ENCODE measurements around the gene S100G.

The S100G gene

DNA sequence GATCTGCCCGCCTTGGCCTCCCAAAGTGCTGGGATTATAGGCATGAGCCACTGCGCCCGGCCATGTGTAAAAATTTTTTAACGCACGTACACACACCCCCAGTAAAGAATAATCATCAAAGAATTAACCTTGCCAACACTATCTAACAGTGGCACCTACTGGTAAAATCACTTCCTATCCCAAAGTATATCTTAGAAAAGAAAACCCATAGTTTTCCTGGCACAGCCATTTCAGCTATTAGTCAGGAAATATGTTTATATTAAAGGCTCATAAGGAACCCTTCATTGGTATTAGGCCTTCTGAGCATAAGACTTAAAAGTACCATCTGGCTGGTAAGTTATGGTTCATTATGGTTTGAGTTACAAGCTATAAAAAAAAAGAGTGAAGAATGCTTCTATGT, 14.1 kb downstream of the S100G start:
- no peak overlapping the region for H3K4me3 ChIP-seq (ENCODE audit: low read length in 2 of 2)
- H3K9me3 ChIP-seq (ENCODE audit: control insufficient read depth in 2 of 2, low read length in 2 of 2): no peaks in the 10 kb centered on the region
- peaks cover 0 to 4% of the 10 kb centered on the region in 2 donors for H3K27me3 ChIP-seq (ENCODE audit: control insufficient read depth in 2 of 2, insufficient read depth in 2 of 2, low read length in 2 of 2)
- H3K27ac ChIP-seq (ENCODE audit: low read depth in 2 of 2, low read length in 2 of 2): no peak overlapping the region
- H3K36me3 ChIP-seq (ENCODE audit: control insufficient read depth in 2 of 2, insufficient read depth in 2 of 2, low read length in 2 of 2): peaks cover 2 to 4% of the 10 kb centered on the region in 2 donors
- H3K4me1 ChIP-seq (ENCODE audit: control insufficient read depth in 2 of 2, insufficient read depth in 2 of 2, low read length in 2 of 2): peaks cover 0 to 2% of the 10 kb centered on the region in 2 donors
- H3K9ac ChIP-seq (ENCODE audit: low read depth in 1 of 2, low read length in 2 of 2): no peak overlapping the region

DNA sequence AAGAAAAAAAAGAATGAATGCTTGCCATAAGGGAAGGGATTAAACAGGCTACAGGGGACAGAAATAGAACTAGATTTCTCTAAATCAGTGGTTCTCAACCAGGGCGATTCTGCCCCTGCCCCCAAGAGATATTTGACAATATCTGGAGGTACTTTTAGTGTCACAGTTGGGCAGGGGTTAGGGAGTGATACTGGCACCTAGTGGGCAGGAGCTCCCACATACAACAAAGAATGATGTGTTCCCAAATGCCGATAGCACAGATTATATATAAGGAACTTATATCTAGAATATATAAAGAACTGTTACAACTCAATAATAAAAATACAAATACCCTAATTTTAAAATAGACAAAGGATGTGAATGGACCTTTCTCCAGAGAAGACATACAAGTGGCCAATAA, 14.7 kb downstream of the S100G start:
- H3K36me3 ChIP-seq (ENCODE audit: control insufficient read depth in 2 of 2, insufficient read depth in 2 of 2, low read length in 2 of 2): peaks cover 2 to 5% of the 10 kb centered on the region in 2 donors
- no peak overlapping the region for H3K9ac ChIP-seq (ENCODE audit: low read depth in 1 of 2, low read length in 2 of 2)
- peaks cover 0 to 6% of the 10 kb centered on the region in 2 donors for H3K27me3 ChIP-seq (ENCODE audit: control insufficient read depth in 2 of 2, insufficient read depth in 2 of 2, low read length in 2 of 2)
- H3K4me3 ChIP-seq (ENCODE audit: low read length in 2 of 2): no peak overlapping the region
- H3K27ac ChIP-seq (ENCODE audit: low read depth in 2 of 2, low read length in 2 of 2): no peak overlapping the region
- peaks cover 0 to 2% of the 10 kb centered on the region in 2 donors for H3K4me1 ChIP-seq (ENCODE audit: control insufficient read depth in 2 of 2, insufficient read depth in 2 of 2, low read length in 2 of 2)
- no peaks in the 10 kb centered on the region for H3K9me3 ChIP-seq (ENCODE audit: control insufficient read depth in 2 of 2, low read length in 2 of 2)

DNA sequence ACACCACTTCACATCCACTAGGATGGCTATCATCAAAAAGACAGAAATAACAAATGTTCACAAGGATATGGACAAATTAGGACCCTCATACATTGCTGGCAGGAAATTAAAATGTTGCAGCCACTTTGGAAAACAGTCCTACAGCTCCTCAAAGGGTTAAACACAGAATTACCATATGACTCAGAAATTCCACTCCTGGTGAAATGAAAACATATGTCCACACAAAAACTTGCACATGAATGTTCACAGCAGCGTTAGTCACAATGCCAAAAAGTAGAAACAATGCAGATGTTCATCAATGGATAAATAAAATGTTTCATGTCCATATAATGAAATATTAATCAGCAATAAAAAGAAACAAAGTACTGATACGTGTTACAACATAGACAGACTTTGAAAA, 15.1 kb downstream of the S100G start:
- Histone ChIP-seq H3K9ac (ENCODE audit: low read depth in 1 of 2, low read length in 2 of 2) (no peak overlapping the region), H3K27me3 (ENCODE audit: control insufficient read depth in 2 of 2, insufficient read depth in 2 of 2, low read length in 2 of 2) (peaks cover 0 to 6% of the 10 kb centered on the region in 2 donors), H3K4me3 (ENCODE audit: low read length in 2 of 2) (no peak overlapping the region), H3K9me3 (ENCODE audit: control insufficient read depth in 2 of 2, low read length in 2 of 2) (no peaks in the 10 kb centered on the region), H3K4me1 (ENCODE audit: control insufficient read depth in 2 of 2, insufficient read depth in 2 of 2, low read length in 2 of 2) (peaks cover 0 to 2% of the 10 kb centered on the region in 2 donors), H3K27ac (ENCODE audit: low read depth in 2 of 2, low read length in 2 of 2) (no peak overlapping the region), H3K36me3 (ENCODE audit: control insufficient read depth in 2 of 2, insufficient read depth in 2 of 2, low read length in 2 of 2) (peaks cover 2 to 5% of the 10 kb centered on the region in 2 donors)

DNA sequence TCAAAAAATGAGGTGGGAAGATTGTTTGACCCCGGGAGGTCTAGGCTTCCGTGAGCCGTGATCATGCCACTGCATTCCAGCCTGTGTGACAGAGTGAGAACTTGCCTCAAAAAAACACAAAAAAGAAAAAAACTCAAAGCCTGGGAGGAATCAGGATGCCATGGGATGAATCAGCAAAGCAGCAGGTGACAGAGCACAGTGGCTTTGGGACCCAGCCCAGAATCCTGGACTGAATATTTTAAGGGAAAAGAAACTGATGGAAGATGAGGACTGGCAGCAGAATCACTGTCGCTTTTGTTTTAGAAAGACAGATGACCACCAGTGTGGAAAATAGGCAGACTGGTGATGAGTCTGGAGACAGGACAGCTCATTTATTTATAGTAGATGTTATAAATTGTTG, 16.6 kb downstream of the S100G start:
- no peaks in the 10 kb centered on the region for H3K9me3 ChIP-seq (ENCODE audit: control insufficient read depth in 2 of 2, low read length in 2 of 2)
- H3K27ac ChIP-seq (ENCODE audit: low read depth in 2 of 2, low read length in 2 of 2): no peak overlapping the region
- H3K27me3 ChIP-seq (ENCODE audit: control insufficient read depth in 2 of 2, insufficient read depth in 2 of 2, low read length in 2 of 2): peaks cover 0 to 4% of the 10 kb centered on the region in 2 donors
- H3K36me3 ChIP-seq (ENCODE audit: control insufficient read depth in 2 of 2, insufficient read depth in 2 of 2, low read length in 2 of 2): peaks cover 2 to 5% of the 10 kb centered on the region in 2 donors
- H3K9ac ChIP-seq (ENCODE audit: low read depth in 1 of 2, low read length in 2 of 2): no peak overlapping the region
- peaks cover 0 to 2% of the 10 kb centered on the region in 2 donors for H3K4me1 ChIP-seq (ENCODE audit: control insufficient read depth in 2 of 2, insufficient read depth in 2 of 2, low read length in 2 of 2)
- H3K4me3 ChIP-seq (ENCODE audit: low read length in 2 of 2): no peak overlapping the region

DNA sequence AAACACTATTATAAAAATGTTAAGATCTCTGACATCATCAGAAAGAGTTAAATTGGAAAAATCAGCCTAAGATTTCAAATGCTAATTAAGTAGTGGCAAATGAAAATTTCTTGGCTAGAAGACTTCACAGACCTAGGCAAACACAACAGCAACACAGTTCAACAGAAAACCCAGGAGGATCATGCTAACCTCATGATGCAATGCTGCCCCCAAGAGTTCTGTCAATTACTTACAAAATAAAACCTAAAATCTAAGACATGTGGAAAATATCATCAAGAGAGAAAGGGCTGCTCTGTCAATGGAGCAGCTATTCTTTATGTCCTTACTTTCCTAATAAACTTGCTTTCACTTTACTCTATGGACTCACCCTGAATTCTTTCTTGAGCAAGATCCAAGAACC, 21.0 kb downstream of the S100G start:
- Histone ChIP-seq H3K27me3 (ENCODE audit: control insufficient read depth in 2 of 2, insufficient read depth in 2 of 2, low read length in 2 of 2) (peaks cover 0 to 4% of the 10 kb centered on the region in 2 donors), H3K27ac (ENCODE audit: low read depth in 2 of 2, low read length in 2 of 2) (no peak overlapping the region), H3K4me3 (ENCODE audit: low read length in 2 of 2) (no peak overlapping the region), H3K9ac (ENCODE audit: low read depth in 1 of 2, low read length in 2 of 2) (no peak overlapping the region), H3K4me1 (ENCODE audit: control insufficient read depth in 2 of 2, insufficient read depth in 2 of 2, low read length in 2 of 2) (no peaks in the 10 kb centered on the region), H3K9me3 (ENCODE audit: control insufficient read depth in 2 of 2, low read length in 2 of 2) (no peaks in the 10 kb centered on the region), H3K36me3 (ENCODE audit: control insufficient read depth in 2 of 2, insufficient read depth in 2 of 2, low read length in 2 of 2) (peaks cover 2 to 5% of the 10 kb centered on the region in 2 donors)

DNA sequence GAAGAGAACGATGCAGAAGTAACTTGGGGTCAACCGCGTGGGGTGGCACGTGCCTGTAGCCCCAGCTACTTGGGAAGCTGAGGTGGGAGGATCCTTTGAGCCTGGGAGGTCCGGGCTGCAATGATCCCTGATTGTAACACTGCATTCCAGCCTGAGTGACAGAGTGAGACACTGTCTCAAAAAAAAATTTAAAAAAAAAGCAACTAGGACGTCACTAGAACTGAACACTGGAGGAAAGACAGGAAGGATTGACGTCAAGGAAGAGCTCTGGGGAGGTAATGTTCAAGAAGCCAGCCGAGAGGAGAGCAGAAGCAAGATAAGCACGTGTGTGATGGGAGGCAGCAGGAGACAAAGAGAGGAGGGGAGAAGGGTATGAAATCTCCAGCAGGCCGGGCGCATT, 28.7 kb downstream of the S100G start:
- H3K9ac ChIP-seq (ENCODE audit: low read depth in 1 of 2, low read length in 2 of 2): no peak overlapping the region
- no peaks in the 10 kb centered on the region for H3K4me1 ChIP-seq (ENCODE audit: control insufficient read depth in 2 of 2, insufficient read depth in 2 of 2, low read length in 2 of 2)
- H3K4me3 ChIP-seq (ENCODE audit: low read length in 2 of 2): no peak overlapping the region
- peaks cover 5% of the 10 kb centered on the region in 2 donors for H3K36me3 ChIP-seq (ENCODE audit: control insufficient read depth in 2 of 2, insufficient read depth in 2 of 2, low read length in 2 of 2)
- peaks cover 2 to 3% of the 10 kb centered on the region in 2 donors for H3K27me3 ChIP-seq (ENCODE audit: control insufficient read depth in 2 of 2, insufficient read depth in 2 of 2, low read length in 2 of 2)
- H3K27ac ChIP-seq (ENCODE audit: low read depth in 2 of 2, low read length in 2 of 2): no peak overlapping the region
- H3K9me3 ChIP-seq (ENCODE audit: control insufficient read depth in 2 of 2, low read length in 2 of 2): no peaks in the 10 kb centered on the region

DNA sequence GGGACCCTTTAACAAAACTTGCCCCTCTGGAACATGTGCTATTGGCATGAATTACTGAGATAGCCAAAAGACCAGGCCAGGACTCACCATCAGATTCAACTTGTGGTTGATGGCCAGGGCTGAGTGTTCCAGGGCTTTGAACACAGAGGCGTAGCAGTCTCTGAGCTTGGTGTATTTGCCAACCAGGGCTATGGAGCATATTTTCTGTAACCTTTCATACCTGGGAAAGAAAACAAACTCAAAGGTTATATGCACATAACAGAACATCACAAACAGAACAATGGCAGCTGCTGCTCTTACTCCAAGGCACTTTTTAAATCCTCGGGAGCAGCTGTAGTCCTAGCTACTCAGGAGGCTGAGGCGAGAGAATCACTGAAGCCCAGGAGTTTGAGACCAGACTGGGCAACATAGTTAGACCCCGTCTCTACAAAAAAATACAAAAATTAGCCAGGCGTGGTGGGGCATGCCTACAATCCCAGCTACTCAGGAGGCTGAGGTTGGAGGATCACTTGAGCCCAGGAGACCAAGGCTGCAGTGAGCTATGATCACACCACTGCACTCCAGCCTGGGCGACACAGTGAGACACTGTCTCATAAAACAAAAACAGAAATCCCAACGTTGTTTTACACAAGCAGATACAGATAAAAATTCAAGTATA, 33.2 kb downstream of the S100G start:
- H3K27ac ChIP-seq (ENCODE audit: low read depth in 2 of 2, low read length in 2 of 2): no peak overlapping the region
- no peaks in the 10 kb centered on the region for H3K9me3 ChIP-seq (ENCODE audit: control insufficient read depth in 2 of 2, low read length in 2 of 2)
- H3K4me1 ChIP-seq (ENCODE audit: control insufficient read depth in 2 of 2, insufficient read depth in 2 of 2, low read length in 2 of 2): no peaks in the 10 kb centered on the region
- peaks cover 3% of the 10 kb centered on the region in 2 donors for H3K27me3 ChIP-seq (ENCODE audit: control insufficient read depth in 2 of 2, insufficient read depth in 2 of 2, low read length in 2 of 2)
- H3K9ac ChIP-seq (ENCODE audit: low read depth in 1 of 2, low read length in 2 of 2): no peak overlapping the region
- peaks cover under 1 to 10% of the 10 kb centered on the region in 2 donors for H3K36me3 ChIP-seq (ENCODE audit: control insufficient read depth in 2 of 2, insufficient read depth in 2 of 2, low read length in 2 of 2)
- H3K4me3 ChIP-seq (ENCODE audit: low read length in 2 of 2): no peak overlapping the region

DNA sequence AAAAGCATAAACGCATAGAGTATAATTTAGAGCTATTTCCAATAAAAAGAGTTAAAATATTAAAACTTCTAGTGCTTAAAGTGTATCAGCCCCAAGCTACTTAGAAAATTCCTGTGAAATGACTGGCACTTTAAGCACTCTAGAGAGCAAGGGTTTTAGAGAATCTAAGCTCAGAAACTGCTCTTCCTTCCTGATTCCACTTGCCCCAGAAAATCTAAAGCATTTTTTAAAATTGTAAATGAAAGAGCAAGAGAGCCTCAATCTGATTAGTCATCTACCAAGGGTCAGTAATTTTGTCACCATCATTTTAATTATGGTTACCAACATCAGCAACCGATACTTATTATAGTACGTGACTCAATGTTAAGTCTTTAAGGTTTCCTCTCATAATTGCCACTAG, 37.6 kb downstream of the S100G start:
- no peak overlapping the region for H3K27ac ChIP-seq (ENCODE audit: low read depth in 2 of 2, low read length in 2 of 2)
- H3K4me1 ChIP-seq (ENCODE audit: control insufficient read depth in 2 of 2, insufficient read depth in 2 of 2, low read length in 2 of 2): no peaks in the 10 kb centered on the region
- peaks cover 0 to 18% of the 10 kb centered on the region in 2 donors for H3K36me3 ChIP-seq (ENCODE audit: control insufficient read depth in 2 of 2, insufficient read depth in 2 of 2, low read length in 2 of 2)
- peaks cover 0 to 3% of the 10 kb centered on the region in 2 donors for H3K27me3 ChIP-seq (ENCODE audit: control insufficient read depth in 2 of 2, insufficient read depth in 2 of 2, low read length in 2 of 2)
- no peaks in the 10 kb centered on the region for H3K9me3 ChIP-seq (ENCODE audit: control insufficient read depth in 2 of 2, low read length in 2 of 2)
- no peak overlapping the region for H3K9ac ChIP-seq (ENCODE audit: low read depth in 1 of 2, low read length in 2 of 2)
- H3K4me3 ChIP-seq (ENCODE audit: low read length in 2 of 2): no peak overlapping the region

DNA sequence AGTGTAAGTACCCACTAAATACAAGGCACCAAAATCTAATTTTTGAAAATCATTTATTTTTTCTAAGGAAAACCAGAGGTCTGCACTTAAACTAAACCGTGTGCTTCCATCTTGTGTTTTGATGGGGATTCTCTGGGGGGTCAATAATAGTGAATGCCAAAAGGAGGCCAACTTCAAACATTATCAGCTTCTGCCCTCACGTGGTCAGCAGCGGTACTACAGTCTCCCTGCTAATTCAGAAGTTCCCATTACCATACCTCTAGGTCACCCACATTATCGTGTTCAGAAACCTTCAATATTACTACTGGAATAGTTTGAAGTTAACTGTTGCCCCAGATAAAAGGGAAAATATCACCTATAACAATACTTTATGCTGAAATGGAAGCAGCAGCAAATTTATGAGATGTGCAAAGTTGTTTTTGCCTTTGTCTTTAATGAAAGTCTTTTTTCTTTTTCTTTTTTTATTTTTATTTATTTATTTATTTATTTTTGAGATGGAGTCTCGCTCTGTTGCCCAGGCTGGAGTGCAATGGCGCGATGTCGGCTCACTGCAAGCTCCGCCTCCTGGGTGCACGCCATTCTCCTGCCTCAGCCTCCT, 45.2 kb downstream of the S100G start:
- no peak overlapping the region for H3K27ac ChIP-seq (ENCODE audit: low read depth in 2 of 2, low read length in 2 of 2)
- no peak overlapping the region for H3K4me3 ChIP-seq (ENCODE audit: low read length in 2 of 2)
- H3K27me3 ChIP-seq (ENCODE audit: control insufficient read depth in 2 of 2, insufficient read depth in 2 of 2, low read length in 2 of 2): no peaks in the 10 kb centered on the region
- no peak overlapping the region for H3K9ac ChIP-seq (ENCODE audit: low read depth in 1 of 2, low read length in 2 of 2)
- H3K9me3 ChIP-seq (ENCODE audit: control insufficient read depth in 2 of 2, low read length in 2 of 2): no peaks in the 10 kb centered on the region
- no peaks in the 10 kb centered on the region for H3K4me1 ChIP-seq (ENCODE audit: control insufficient read depth in 2 of 2, insufficient read depth in 2 of 2, low read length in 2 of 2)
- H3K36me3 ChIP-seq (ENCODE audit: control insufficient read depth in 2 of 2, insufficient read depth in 2 of 2, low read length in 2 of 2): peaks cover 0 to 27% of the 10 kb centered on the region in 2 donors

DNA sequence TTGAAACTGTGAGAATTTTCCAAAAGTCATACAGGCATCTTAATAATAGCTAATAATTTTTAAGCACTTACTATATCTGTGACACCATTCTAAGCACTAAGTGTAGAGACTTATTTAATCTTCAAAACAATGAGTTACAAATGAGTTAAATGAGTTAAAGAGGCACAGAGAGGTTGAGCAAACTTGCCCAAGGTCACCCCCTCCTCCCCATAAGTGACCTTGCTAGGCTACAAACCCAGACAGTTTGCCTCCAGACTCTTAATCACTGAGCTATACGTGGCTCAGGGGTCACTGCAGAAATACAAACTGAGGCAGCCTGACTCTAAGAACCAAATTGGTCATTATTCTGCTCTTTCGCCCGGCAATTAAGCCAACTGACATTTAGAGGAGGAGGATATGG, 47.0 kb downstream of the S100G start:
- no peaks in the 10 kb centered on the region for H3K4me1 ChIP-seq (ENCODE audit: control insufficient read depth in 2 of 2, insufficient read depth in 2 of 2, low read length in 2 of 2)
- H3K4me3 ChIP-seq (ENCODE audit: low read length in 2 of 2): no peak overlapping the region
- no peaks in the 10 kb centered on the region for H3K9me3 ChIP-seq (ENCODE audit: control insufficient read depth in 2 of 2, low read length in 2 of 2)
- H3K27ac ChIP-seq (ENCODE audit: low read depth in 2 of 2, low read length in 2 of 2): no peak overlapping the region
- H3K9ac ChIP-seq (ENCODE audit: low read depth in 1 of 2, low read length in 2 of 2): no peak overlapping the region
- no peaks in the 10 kb centered on the region for H3K27me3 ChIP-seq (ENCODE audit: control insufficient read depth in 2 of 2, insufficient read depth in 2 of 2, low read length in 2 of 2)
- peaks cover 0 to 22% of the 10 kb centered on the region in 2 donors for H3K36me3 ChIP-seq (ENCODE audit: control insufficient read depth in 2 of 2, insufficient read depth in 2 of 2, low read length in 2 of 2)
